Omental fat pad (tissue), 4 donors: Measurements from ENCODE around the gene SERPING1. TPM values are rescaled to one million over a fixed set of nuclear protein-coding genes. Genes with fewer than 3 reads are reported as not detected.

Source experiments
- ATAC-seq: fragments of 150-250 bp; one replicate; pipeline ENCODE4 v1.9.1; 2016; ENCODE audit warnings: mild to moderate bottlenecking, moderate library complexity; ENCODE audit not compliant: low FRiP score
- DNase-seq: peaks from one replicate; pipeline ENCODE4 v3.0.0-alpha.2; 2019; ENCODE audit warnings: low spot score
- CTCF ChIP-seq, 3 donors: fragments of 450-650 bp; IDR thresholded peaks; one replicate each; pipeline ENCODE4 v1.5.1; 2016 to 2017; ENCODE audit warnings: antibody characterized with exemption in 3 of 3, mild to moderate bottlenecking in 3 of 3, moderate library complexity in 2 of 3
- total RNA-seq, 4 donors: library from RNA; depleted of rRNA; stranded (reverse); fragments of >200 nt; gene quantifications; one replicate each; pipeline ENCODE4 v1.1.0, GENCODE V29; 2016

Gene SERPING1
- total RNA-seq, 4 donors from 2014 or later, result 500 to 1,674 (median 892) TPM

GRCh38 chr11:57571606-57572005, 25.9 kb upstream of the SERPING1 start:
- no peak for TF ChIP-seq CTCF (IDR thresholded peaks at IDR 0.05)
- no peak for ATAC-seq

GRCh38 chr11:57574061-57574460, 23.4 kb upstream of the SERPING1 start:
- TF ChIP-seq CTCF (IDR thresholded peaks at IDR 0.05), result no peak
- ATAC-seq, result no peak

More at GRCh38 chr11:57571606-57572005, 25.9 kb upstream of the SERPING1 start:
- DNase-seq, result no peak

GRCh38 chr11:57584341-57584740, 13.1 kb upstream of the SERPING1 start:
- DNase-seq (no peak), ATAC-seq (no peak)
- TF ChIP-seq CTCF (IDR thresholded peaks at IDR 0.05), result no peak

More at GRCh38 chr11:57574061-57574460, 23.4 kb upstream of the SERPING1 start:
- DNase-seq, result no peak

- no peak for TF ChIP-seq CTCF (IDR thresholded peaks at IDR 0.05)
- no peak for DNase-seq
- ATAC-seq, result no peak
Measured at GRCh38 chr11:57585301-57585700, 12.2 kb upstream of the SERPING1 start.

- no peak for TF ChIP-seq CTCF (IDR thresholded peaks at IDR 0.05)
- ATAC-seq (no peak), DNase-seq (no peak)
Measured at GRCh38 chr11:57586711-57587245, 10.7 kb upstream of the SERPING1 start.

- TF ChIP-seq CTCF (IDR thresholded peaks at IDR 0.05), result no peak
- DNase-seq (no peak), ATAC-seq (no peak)
Measured at GRCh38 chr11:57588046-57588710, 9.3 kb upstream of the SERPING1 start.
